Fibroblast of upper back skin (primary cell): ENCODE results near the gene TNRC6A.
"Not testable (repeated sequence)": the region's sequence is repeated elsewhere in the genome, so short reads cannot be mapped to it uniquely, and the experiment has no call there.

Source experiments
- DNase-seq: peaks from one replicate; pipeline ENCODE4 v3.0.0-alpha.2; 2013

TNRC6A gene

DNA sequence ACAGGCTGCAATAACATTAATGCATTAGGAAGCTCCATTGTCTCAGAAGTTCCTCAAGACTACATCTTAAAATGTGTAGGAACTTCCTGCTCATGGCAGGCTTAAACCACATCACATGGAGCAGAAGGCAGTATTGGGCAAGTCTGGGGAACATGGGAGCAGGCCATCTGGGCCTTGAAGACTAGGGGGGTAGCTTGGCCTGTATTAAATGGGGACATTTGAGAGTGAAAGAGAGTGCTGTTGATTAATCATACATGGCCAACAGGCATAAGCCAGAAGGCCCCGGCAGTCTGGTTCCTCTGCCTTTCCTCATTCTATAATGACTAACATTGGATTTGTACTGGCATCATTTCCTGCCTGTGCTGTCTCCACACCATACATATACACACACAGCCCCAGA lies 91.1 kb downstream of the TNRC6A start:
- DNase-seq: no peak

DNA sequence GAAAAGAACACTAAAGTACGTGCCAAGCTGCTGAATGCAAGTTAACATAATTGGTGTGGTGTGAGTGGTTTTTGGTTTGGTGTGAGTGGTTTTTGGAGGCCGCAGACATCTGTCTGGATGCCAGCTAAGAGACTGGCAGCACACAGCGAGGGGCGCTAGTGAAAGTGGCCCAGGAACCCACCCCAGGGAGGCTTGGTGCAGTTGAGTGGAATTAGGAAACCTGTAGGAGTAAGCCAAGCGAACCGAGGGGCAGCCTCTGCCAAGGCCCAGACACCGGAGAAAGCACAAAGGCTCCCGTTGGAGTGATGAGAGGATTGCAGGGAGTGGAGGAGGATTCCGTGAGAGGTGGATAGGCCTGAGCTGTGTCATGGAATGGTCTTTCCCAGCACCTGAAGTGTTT lies 91.7 kb downstream of the TNRC6A start:
- no peak for DNase-seq

DNA sequence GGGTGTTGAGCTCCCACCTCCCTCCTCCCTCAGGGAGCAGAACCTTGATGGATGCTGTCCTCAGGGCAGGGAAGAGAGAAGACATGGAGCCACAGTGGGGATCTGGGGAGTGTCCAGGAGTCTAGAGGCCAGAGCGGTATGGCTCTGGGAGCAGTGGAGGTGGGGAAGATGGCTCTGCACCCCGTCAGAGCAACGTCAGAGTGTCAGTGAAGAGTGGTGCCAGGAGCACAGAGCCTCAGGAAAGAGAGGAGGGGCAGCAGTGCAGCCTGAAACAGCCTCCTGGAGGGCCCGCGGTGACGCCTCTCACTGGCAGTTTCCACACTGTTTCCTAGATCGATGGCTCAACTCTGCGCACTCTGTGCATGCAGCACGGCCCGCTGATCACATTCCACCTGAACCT lies 93.1 kb downstream of the TNRC6A start:
- DNase-seq: no peak

DNA sequence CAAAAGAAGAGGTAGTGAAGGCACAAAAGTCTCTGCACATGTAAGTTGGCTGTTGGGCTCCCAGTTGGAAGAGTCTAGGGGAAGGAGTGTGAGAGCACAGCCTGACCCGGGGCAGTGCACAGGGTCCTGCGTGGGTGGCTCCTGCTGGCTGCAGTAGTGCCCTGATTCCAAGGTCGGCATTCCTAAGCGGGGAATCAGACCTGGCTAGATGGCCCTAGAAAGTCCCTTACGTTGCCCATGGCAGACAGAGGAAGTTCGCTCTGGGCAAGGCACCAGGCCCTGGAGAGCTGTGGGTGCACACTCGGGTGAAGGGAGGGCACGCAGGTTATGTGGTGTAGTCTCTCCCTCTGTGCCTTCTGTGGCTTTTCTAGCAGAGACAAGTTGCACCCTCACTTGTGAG lies 93.5 kb downstream of the TNRC6A start:
- no peak for DNase-seq

DNA sequence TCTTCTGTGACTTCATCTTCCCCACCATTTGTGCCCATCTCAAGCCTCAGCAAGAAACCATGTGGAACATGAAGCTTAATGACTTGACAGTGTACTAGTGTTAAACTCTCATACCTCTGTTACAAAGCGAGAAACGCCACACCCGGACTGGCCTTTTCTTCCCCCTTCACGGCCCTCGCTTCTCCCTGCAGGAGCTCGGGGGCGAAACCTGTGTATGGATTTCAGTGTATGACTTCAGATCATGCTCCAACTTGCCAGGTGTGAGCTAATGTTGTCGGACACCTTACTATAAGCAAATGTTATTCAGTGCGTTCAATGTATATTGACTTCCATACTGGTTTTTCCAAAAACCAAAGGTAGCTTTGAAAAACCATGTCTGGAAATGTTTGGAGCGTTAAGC lies 96.2 kb downstream of the TNRC6A start:
- no peak for DNase-seq

DNA sequence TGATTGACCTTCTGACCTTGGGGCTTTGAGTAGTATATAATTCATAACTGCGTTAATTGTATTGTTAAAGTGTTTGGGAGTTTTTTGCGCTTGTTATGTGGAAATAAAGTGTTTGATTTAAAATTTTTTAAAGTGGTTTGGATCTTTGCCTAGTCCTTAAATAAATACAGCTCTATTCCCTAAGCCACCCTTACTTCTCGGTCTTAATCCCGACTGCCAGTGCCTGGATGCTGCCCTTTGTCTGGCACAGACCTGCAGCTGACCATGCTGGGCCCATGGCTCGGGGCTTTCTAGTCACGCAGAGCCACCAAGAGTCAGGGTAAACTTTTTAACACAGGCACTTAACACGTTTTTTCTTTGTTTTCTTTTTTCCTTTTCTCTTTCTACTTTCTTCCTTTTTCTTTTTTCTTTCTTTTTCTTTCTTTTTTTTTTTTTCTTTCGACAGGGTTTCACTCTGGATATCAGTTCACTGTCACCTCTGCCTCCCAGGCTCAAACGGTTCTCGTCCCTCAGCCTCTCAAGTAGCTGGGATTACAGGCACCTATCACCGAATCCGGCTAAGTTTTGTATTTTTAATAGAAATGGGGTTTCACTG lies 96.7 kb downstream of the TNRC6A start:
- DNase-seq: no peak

DNA sequence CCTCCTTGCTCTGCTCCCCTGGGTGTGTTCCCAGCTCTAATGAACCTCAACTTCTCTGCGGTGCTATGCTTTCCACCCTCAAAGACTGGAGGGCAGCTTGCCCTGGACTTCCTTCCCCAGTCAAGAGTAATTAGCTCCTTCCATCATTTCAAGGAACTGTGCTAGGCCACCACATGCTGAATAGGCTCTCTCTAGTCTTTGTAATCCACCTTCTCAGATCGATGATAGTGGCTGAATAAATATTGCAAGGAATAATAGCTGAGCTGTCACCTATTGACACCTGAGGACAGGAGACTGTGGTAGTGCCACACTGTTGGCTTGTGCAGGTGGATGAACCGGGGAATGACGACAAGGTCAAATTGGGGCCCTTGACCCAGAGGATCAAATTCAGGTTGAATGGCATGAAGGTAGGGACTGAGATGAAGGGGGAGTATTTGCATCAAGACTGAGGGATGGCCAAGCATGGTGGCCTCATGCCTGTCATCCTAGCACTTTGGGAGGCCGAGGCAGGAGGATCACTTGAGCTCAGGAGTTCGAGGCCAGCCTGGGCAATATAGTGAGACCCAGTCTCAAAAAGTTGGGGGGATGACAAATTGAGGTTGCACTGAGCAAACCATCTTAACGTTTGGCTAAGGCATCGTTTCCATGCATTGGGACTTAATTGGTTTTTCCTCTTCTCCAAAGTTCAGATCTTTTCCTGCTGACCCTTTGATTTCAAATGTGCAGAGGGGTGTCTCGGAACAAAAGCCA lies 97.5 kb downstream of the TNRC6A start:
- DNase-seq: no peak

DNA sequence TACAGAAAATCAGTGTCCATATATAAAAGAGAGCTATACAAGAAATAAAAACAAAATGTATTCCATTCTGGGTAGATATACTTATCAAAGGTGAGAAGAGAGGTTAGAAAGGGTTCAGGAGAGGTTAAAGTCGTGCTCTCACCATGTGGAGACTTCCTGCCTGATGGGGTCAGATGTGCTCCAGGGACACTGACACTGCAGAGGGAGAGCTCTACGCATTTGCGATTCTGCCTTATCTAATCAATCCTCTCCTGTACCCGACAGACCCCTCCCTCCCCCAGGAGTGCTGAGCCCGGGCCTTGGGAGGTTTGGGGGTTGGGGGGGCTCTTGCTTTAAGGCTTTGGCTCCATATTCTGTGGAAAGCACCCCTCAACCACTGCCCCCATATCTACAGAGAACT lies 99.7 kb downstream of the TNRC6A start:
- DNase-seq: no peak

DNA sequence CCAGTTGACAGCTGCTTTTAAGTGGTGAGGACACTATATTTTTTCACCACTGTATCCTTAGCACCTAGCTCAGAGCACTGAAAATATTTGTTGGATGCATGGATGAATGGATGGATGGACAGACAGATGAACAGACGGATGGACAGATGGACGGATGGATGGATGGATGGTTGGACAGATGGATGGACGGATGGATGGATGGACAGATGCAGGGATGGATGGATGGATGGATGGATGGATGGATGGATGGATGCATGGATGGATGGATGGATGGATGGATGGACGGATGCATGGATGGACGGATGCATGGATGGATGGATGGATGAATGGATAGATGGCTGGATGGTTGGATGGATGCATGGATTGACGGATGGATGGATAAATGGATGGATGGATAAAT lies 103.9 kb downstream of the TNRC6A start:
- DNase-seq: no peak

DNA sequence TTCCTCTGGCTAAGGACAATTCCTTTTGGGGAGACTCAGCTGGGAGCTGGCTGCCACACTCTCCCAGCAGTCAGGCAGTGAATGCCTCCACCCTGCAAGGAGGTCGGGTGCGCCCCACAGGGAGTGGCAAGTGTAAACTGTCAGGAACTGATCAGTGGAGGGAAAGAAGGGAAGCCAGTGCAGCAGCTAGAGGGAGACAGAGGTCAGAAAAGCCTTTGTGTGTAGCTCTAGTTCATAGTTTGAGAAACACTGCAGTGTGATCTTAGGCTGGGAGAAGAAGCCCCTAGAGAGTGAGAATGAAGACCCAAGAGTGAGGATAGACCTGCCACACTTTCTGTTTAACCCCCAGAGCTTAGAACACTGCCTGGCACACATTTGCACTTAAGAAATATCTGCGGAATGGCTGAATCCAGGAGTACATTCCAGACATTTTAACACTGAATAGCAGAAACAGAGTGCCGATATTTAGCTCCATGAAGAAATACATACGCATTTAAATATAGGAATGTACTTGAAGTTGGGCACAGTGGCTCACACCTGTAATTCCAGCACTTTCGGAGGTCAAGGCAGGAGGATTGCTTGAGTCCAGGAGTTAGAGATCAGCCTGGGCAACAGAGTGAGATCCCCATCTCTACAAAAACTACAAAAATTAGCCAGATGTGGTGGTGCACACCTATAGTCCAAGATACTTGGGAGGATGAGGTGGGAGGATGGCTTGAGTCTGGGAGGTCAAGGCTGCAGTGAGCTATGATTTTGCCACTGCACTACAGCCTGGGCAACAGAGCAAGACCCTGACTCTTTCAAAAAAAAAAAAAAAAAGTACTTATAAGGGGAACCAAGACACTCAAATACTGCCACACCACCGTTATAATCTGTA lies 105.2 kb downstream of the TNRC6A start:
- DNase-seq: peak; percentile 30

DNA sequence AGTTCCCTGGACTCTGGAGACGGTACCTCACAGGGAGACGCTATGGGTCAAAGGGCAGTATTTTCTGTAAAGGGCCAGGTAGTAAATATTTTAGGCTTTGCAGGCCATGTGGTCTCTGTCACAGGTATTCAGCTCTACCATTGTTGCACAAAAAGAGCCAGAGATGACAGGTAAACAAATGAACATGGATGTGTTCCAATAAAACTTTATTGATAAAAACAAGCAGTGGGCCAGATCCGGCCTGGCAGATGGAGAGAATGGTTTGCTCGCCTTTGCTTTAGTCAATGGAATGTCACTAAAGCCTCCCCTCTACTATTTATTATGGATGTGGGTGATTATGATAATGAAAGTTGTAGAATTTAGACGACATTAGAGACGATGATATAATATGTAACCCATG lies 107.4 kb downstream of the TNRC6A start:
- no peak for DNase-seq

DNA sequence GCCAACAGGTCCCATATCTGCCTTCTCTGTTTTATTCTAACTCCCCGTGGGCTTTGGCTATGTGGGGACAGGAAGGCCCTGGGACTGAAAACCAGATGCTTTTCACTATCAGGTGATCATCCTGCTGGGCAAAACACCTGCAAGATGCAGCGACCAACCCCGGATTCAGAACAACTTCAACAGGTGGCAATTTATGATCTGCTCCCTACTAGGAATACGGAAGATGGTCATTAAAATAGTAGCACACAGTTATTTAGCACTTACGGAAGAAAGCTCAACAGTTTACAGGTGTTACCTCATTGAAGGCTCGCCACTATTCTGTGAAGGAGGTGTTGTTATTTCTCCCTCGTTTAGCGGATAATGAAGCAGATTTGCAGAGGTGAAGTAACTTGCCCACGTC lies 108.5 kb downstream of the TNRC6A start:
- DNase-seq: no peak

DNA sequence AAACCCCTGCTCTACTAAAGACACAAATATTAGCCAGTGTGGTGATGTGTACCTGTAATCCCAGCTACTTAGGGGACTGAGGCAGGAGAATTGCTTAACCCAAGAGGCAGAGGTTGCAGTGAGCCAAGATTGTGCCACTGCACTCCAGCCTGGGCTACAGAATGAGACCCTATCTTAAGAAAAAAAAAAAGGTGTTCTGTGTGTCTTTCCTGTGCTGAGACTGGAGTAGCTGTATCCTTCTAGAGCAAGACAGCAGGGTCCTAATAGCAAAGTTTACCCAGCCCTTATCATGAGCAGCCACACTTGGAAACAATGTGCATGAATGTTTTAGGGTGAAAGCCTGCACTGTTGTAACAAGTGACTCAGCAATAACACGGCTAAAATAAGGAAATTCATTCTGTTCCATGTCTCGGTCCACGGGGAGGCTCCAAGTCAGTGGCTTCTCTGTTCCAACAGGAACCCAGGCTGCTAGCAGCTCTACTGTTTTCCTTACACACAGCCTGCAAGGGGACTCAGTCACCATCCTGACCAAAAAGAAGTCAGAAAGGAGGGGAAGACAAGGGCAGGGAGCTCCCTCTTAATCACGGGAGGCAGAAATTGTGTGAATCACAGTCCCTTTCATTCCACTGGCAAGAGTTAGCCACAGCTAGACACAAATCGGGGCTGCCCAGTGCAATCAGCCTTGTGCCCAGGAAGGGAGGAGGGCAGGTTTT lies 109.3 kb downstream of the TNRC6A start:
- DNase-seq: peak; percentile 25

DNA sequence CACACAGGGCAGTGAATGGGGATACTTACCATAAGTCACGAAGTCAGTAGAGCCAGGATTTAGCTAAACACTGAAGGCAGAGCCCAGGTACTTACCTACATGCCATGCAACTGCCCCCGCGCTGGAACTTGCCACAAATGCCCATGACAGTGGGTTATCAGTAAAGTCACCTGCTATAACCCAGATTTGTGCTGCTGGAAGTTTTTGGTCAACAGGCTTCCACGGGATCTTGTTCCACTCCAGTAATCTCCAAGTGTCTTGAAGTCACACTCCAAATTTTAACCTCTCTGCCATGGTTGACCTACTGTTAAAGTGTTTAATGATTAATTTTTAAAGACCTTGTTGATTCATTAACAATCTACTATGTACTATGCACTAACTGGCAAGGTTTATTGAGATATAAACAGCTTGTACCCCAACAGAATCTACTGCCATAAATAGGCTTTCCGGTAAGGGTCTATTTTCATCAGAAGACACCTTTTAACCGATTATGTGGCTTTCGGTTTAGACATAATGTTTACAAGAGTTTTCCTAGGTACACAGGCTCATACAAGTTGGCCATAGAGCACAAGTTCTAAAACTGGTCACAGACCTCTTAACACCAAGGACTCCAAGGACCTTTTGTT lies 110.0 kb downstream of the TNRC6A start:
- DNase-seq: no peak

DNA sequence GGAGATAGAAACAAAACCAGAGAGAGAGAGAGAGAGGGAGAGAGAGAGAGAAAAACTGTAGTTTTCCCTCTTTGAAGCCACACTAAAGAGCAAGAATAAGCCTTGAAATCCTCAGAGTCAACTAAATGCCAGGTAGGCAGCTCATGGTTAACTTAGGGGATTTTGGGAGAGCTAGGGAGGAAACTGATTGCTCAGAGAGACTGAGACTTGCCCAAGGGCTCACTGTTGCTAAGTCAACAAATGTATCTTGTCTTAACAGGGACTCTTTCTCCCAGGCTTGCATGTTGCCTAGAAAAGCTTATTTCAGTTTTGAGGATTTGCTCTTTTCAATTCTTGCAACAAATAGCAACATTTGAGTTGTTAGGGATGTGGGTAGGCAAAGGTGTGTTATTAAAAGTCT lies 111.8 kb downstream of the TNRC6A start:
- DNase-seq: no peak

DNA sequence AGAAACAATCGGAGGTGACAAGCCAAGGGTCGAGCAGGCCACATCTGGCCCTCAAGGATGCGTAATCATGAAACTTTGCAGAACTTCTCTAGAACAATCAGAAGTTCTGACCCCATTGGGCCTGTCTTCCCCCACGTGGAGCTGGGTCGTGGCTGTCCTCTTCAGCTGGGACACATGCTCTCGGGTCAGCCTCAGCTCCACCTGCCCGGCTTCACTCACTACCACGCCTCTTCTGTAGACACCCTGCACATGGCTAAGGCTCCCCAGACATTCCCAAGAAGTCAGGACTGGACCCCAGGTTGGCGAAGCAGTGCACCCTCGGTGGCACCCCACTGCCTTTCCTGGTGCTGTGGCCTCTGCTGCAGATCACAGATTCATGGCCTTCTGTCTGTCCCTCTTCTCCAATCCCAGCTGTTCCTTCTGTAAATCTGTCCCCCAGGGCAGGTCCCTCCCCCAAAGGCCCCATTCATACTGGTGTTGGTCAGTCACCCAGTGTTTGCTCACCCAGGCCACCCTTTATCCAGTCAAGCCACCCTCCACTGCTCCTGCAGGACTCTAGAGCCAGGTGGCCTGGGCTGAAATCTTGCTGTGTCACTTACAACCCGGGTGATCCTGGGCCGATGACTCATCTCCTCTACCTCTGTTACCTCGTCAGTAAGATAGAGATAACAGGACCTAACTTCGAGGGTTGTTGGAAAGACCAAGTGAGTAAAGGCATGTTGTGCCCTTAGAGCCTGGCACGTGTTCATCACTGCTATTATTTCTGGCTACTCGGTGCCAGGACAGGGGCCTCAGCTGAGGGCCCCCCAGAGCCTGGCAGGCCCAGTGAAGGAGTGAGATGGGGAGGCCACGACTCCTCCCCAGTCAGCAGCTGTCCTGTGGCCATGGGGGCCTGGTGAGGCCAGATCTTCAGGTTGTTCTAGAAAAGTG lies 114.9 kb downstream of the TNRC6A start:
- no peak for DNase-seq

DNA sequence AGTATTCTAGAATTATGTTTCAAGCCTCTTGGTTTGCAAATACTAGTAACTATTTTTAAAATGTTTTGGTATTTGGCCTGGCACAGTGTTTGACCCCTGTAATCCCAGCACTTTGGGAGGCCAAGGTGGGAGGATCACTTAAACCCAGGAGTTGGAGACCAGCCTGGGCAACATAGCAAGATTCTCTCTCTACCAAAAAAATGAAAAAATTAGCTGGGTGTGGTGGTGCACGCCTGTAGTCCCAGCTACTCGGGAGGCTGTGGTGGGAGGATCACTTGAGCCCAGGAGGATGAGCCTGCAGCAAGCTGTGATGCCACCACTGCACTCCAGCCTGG lies 115.5 kb downstream of the TNRC6A start:
- DNase-seq: not testable (repeated sequence)

DNA sequence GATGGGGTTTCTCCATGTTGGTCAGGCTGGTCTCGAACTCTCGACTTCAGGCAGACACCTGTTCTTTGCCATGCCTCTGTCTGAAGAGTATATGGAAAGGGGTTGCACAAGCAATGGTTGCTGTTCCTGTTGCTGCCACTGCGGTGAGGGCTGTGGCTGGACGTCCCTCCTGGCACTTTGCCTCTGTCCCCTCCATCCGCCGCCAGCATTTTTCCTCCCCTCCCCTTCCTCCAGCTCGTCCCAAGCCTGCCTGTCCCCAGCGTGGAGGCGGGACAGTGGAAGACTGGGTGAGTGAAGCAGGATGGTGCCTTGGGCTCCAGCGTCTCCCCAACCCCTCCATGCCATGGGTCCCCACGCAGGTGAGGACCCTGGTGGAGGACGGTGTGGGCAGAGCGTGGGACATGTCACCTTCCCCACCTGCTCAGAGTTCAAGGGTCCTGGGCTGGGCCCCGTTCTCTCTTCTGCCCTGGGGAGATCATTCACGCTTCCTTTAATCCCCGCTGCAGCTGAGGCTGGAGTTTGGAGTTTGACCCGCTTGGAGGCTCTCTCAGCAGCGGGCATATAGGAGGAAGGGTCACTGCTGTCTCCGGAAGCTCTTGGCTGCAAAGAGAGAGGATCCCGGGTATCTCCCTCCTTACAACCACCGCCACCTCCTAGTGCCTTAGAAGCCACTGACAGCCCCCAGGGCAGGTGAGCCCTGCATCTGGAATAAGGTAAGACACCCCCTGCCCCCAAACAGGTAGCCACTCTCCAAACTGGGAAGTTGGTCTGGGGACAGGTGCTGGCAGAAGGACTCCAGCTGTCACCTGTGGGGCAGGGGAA lies 116.5 kb downstream of the TNRC6A start, which contains the start of gene SLC5A11:
TSS of gene SLC5A11 (plus strand) at position 238 of the 822 bp plus-strand sequence. CDS start 12,681 bp downstream, outside the sequence.
- no peak for DNase-seq

DNA sequence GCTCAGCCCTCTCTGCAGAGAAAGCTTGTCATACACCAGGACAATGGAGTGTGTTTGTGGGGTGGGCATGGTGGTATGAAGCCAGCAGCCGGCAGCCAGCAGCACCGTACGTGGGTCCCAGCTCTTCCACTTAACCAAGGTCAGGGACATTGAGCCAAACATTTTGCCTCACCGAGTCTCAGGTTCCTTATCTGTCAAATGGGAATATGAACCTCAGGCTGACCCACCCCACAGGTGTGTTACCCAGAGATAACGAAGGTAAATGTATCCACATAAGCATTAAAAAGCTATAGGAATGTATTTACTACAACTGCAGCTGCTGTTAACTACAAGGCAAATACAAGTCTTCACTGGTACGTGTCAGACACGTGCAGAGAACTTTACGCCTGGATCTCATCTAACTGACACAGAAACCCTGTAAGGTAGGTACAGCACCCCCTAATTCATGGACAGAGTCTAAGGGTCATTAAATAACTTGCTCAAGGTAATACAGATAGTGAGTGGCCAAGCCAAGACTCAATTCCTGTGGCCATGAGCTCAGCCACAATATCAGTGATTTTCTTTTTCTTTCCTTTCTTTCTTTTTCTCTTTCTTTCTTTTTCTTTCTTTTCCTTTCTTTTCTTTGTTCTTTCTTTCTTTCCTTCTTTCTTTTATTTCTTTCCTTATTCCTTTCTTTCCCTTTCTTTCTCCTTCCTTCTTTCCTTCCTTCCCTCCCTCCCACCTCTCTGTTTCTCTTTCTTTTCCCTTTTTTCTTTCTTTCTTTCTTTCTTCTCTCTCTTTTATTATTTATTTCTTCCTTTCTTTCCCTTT lies 117.3 kb downstream of the TNRC6A start:
- no peak for DNase-seq

DNA sequence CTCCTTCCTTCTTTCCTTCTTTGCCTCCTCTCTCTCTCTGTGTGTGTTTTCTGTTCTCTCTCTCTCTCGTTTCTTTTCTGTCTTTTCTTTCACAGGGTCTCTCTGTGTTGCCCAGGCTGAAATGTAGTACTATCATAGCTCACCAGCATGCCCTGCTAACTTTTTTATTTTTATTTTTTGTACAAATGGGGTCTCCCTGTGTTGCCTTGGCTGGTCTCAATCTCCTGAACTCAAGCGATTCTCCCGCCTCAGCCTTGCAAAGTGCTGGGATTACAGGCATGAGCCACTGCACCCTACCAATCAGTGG lies 117.9 kb downstream of the TNRC6A start:
- no peak for DNase-seq
